Uterus (tissue), 2 donors: Measurements from ENCODE around the gene IGF1R.

Experiments
- CTCF ChIP-seq, 4 experiments: fragments of 200-600 bp in 2 of 4; fragments of 450-650 bp in 2 of 4; sonication (generic) in 2 of 4; IDR thresholded peaks; one replicate each; pipeline ENCODE4 v1.5.1; 2016 to 2019; ENCODE audit warnings: antibody characterized with exemption in 4 of 4, mild to moderate bottlenecking in 2 of 4, moderate library complexity in 1 of 4
- POLR2A ChIP-seq, 2 donors: fragments of 450-650 bp; IDR thresholded peaks; one replicate each; pipeline ENCODE4 v1.6.1; 2016; ENCODE audit warnings: antibody characterized with exemption in 2 of 2, mild to moderate bottlenecking in 1 of 2, moderate library complexity in 1 of 2

DNA sequence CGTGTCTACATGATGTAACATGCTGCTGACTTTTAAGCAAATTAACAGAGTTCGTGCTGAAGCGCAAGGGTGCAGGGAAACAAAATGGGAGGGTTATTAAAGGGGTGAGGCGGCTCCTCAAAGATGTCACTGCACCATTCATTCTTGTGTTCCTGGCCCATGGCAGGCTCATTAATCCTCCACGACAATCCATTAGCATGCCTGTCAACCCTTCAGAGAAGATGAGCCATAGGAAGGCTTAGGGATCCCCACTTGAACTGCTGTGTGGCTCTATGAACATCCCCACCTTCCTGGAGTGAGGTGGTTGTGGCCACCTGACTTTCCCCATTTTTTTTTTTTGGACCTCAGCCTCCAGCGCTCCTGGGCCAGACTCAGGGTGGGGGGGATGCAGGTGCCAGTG is 45.8 kb downstream of the IGF1R start:
- TF ChIP-seq POLR2A (IDR thresholded peaks at IDR 0.05): no peak
- no peak for TF ChIP-seq CTCF (IDR thresholded peaks at IDR 0.05)
